Measurements from ENCODE around the gene PIGM.

DNA sequence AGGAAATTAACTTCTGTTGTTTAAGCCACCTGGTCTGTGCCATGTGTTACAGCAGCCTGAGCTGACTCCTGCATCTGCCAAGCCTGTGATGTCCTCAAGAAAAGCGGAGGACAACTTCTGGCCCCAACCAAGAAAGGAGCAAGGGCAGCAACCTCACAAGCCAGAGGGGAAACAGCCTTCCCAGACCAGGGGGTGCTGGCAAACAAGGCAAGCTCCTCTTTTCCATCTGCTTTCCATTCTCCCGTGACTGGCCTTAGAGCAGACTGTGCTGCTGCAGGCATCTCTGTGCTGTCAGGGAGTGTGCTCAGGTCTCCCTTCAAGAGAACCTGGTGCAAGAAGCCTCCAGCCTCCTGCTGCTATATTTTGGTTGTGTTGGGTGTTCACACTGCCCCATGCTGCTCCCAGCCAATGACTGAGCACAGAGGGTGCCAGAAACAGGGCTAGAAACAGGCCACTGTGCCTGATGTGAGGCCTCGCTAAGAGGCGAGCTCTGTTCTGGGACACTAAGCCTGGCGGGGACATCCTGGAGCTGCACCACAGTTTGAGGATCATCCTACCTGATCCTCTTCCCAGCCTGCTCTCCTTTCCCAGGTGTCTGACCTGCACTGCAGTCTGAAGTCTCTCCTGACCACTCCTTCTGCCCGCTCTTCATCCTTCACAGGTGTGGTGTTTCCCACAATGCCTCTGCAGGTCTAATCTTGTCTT is 50.3 kb downstream of the PIGM start:
- TF ChIP-seq, protein P1, sequence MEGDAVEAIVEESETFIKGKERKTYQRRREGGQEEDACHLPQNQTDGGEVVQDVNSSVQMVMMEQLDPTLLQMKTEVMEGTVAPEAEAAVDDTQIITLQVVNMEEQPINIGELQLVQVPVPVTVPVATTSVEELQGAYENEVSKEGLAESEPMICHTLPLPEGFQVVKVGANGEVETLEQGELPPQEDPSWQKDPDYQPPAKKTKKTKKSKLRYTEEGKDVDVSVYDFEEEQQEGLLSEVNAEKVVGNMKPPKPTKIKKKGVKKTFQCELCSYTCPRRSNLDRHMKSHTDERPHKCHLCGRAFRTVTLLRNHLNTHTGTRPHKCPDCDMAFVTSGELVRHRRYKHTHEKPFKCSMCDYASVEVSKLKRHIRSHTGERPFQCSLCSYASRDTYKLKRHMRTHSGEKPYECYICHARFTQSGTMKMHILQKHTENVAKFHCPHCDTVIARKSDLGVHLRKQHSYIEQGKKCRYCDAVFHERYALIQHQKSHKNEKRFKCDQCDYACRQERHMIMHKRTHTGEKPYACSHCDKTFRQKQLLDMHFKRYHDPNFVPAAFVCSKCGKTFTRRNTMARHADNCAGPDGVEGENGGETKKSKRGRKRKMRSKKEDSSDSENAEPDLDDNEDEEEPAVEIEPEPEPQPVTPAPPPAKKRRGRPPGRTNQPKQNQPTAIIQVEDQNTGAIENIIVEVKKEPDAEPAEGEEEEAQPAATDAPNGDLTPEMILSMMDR (IDR thresholded peaks at IDR 0.05): no peak
- no peak for TF ChIP-seq POLR2A (IDR thresholded peaks at IDR 0.05)
